Stimulated activated CD8-positive, alpha-beta memory T cell treated with anti-CD3 and anti-CD28 coated beads, Interleukin-12 subunit alpha, Interleukin-12 subunit beta, amount 100 ng/mL, for 24 hours (primary cell): ENCODE data around the gene PSMG3.

Experiments used
- DNase-seq: peaks from one replicate; pipeline ENCODE4 v3.0.0-alpha.2; 2020; ENCODE audit errors: extremely low read depth

The PSMG3 gene

GRCh38 chr7:1544896-1545416, 24.9 kb downstream of the PSMG3 start:
- DNase-seq, result no peak

DNA sequence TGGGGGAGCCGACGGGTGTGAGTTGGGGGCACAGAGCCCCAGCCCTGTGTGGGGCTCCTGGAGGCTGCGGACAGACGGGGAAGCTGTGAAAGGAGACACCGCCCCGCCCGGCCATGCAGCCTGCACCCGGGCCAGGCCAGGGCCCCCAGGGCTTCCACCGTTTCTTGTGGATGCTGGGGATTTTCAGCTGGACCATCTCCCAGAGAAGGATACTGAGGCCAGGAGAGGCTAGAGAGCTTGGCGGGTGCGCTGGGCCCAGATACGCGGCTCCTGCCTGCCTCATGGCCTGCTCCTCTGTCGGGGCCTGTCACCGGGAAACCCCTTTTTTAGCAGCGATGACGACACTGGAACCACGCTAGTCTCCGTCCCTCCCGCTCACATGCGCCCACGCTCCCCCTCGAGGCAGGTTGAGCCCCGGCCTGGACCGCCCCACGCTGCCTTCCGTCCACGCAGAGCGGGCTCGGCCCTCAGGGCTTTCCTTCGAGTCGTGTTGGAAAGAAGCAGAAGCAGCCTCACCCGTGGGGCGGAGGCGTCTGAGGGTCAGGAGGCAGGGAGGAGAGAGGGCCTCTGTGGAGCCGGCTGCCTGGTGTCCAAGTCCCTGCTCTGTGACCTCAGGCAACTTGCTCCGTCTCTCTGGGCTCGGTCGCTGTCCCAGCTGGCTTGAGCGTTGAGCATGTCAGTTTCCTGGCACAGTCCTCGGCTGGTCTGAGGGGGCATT, 25.5 kb downstream of the PSMG3 start:
- no peak for DNase-seq

DNA sequence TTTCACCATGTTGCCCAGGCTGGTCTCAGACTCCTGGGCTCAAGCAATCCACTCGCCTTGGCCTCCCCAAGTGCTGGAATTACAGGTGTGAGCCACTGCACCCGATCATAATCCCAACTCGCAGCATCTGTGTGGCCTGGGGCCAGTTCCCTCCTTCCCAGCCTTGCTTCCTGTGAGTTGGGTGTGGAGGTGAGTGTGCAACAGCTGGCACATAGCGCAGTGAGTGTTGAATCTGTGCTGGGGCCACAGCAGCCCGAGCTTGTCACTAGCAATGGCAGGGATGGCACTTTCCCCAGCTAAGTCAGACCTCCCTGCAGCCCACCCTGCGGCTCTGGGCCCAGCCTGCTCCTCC, 26.0 kb downstream of the PSMG3 start:
- no peak for DNase-seq

DNA sequence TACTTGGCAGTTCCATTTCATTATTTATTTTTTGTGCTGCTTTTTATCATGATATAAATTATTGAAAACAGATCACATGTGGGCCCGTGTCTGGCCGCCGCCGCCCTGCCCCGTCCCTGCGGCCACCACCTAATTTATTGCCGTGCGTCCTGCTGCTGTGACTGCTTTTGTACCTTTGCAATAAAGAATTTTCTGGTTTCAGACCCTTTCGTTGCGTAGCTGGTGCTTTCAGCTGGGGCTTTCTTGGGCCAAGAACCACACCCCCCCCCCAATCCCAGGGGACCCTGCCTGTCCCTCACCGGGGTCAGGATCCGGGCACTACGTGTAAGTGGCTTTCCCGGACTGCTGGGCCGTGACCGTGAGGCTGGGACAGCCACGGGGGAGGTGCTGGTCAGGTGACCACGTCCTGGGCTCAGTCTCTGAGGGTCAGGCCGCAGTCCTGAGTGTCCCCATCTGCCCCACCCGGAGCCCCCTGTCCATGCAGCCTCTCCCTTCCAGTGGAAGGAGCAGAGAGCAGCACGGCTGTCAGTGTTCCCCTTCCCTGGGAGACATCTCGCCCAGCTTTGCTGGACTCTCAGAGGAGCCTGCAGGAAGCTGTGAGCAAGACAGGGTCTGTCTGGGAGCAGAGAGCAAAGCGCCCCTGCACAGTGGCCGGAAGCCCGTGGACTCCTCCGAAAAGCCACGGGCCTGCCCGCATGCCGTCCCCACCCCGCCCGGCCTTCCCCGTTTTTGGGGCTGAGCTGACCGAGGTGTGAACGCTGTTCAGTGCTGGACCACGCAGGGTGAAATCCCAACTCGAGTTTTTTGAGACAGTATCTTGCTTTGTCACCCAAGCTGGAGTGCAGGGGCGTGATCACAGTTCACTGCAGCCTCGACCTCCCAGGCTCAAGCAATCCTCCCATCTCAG, 26.7 kb downstream of the PSMG3 start:
- DNase-seq, result no peak

- no peak for DNase-seq
Measured at GRCh38 chr7:1542329-1542728, 27.5 kb downstream of the PSMG3 start.

GRCh38 chr7:1541431-1542162, 28.2 kb downstream of the PSMG3 start:
- no peak for DNase-seq

DNA sequence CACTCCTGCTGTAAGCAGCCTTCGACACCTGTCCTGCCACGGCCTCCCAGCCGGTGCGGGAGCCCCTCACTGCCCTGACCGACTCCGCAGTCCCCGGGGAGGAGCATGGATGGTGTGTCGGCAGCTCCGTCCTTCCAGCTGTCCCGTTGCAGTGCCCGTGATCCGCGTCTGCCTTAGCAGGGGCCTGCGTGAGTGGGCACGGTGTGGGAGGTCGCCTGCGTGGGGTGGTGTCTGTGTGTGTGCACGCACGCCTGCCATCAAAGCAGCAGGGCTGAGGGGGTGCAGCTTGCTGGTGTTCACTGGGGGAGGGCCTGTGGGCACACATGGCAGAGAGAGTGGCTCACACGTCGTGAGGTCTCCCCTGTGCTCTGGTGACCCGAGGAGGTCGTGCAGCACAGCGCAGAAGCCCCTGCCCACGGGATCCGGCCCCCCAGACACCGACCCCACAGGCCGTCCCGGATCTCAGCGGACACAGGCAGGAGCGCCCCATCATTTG, 29.0 kb downstream of the PSMG3 start:
- DNase-seq, result no peak

GRCh38 chr7:1539882-1540775, 29.7 kb downstream of the PSMG3 start:
- no peak for DNase-seq

DNA sequence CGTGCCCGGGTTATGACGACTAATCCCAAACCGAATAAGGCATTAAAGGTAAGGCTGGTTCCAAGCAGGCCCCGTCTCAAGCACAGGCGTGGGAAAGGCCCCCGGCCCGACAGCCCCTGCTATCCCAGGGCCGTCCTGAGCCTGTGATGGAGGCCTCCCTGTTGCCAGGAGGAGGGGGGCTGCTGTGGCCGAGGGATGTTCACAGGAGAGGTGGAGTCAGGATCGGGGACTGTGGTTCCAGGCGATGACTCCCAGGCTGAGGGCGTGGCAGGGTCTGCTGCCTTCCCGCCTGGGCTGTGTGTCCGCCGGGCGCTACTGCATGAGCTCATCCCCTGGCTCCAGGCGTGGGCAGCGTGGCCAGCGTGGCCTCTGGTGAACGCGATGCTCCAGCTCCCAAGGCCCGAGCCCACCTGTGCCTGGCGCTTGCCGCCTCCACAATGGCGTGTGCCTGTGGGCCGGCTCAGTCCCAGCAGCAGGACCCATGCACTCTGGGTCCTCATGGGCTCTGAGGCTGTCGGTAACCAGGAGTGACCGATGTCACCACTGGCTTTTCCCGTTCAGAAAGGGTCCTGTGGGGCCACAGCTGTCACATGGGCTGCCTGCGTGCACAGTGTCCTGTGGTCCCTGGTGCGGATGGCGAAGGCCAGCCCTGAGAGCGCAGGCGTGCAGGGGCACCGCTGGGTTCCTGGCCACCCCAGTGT, 30.5 kb downstream of the PSMG3 start:
- no peak for DNase-seq

GRCh38 chr7:1538544-1539180, 31.2 kb downstream of the PSMG3 start:
- no peak for DNase-seq

GRCh38 chr7:1537535-1538412, 32.1 kb downstream of the PSMG3 start:
- DNase-seq, result no peak

- no peak for DNase-seq
Measured at GRCh38 chr7:1536743-1537534, 32.9 kb downstream of the PSMG3 start.

GRCh38 chr7:1536455-1536742, 33.4 kb downstream of the PSMG3 start:
- DNase-seq, result no peak

DNA sequence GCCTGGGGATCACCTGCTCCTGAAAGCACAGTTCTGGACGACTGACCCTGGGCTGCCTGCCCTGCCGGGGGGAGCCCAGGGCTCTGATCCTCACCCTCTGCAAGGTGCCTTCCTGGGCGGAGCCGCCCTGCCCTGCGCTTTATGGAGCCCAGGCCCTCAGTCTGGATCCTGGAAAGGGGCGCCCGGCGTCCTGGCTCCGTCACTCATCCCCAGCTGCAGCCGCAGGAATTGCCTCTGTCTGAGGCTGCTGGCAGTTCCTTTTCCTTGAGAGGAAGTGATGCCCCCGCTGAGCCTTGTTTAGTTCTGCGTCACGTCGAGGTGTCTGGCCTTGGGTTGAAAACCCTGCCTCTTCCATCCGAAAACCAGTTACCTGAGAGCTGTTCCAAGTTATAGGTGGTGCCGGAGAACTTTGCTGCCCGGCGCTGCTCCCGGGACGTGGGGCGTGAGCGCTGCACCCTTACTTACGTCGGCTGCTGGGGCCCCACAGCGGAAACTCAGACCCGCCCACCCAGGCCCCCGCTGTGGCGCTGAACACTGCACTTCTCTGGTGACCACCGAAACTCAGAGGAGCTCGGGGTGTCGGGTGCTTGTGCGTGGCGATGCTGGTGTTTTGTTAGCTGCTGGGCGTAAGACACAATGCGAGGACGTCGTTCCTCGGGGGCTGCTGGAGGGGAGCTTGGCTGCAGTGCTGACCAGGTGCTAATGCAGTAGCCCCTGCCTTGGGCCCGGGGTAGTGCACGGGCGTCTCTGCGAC, 34.0 kb downstream of the PSMG3 start:
- no peak for DNase-seq

DNA sequence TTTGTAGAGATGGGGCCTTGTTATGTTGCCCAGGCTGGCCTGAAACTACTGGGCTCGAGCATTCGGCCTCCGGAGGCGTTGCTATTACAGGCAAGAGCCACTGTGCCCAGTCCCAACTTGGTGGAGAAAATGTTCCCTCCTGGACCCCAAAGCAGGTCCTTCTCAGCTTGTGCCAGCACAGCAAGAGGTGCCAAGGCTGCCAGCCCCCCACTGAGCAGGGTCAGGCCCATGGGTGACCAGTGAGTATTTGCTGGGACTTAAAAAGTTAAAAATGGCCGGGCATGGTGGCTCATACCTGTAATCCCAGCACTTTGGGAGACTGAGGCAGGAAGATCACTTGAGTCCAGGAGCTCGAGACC, 34.8 kb downstream of the PSMG3 start:
- DNase-seq, result no peak

DNA sequence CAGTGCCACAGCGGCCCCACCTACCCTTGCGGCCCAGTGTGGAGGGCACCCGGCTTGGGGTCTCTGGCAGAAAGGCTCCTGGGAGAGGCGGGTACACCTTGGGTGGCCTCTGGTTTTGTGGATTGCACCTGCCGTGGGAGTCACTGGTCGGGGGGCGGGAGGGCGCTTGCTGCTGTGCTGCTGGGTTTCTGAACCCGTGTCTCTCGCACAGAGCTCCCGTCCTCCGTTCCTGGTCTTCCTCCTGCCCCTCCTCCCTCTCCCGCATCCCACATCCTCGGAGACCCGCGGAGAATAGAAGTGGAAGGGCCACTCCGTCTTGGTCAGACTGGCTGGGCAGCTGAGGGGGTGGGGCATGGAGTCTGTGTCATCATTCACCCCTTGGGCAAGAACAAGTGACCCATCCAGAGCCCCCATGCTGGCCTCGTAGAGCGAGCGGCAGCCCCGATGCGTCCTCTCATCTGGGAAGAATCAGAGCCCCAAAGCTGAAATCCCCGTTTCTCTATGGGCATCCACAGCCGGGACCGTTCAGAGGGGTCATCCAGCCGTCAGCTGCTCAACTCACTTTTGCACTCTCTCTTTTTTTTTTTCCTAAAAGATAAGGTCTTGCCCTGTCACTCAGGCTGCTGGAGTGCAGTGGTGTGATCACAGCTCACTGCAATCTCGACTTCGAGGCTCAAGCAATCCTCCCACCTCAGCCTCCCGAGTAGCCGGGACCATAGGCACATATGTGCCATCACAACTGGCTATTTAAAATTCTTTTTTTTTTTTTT, 35.3 kb downstream of the PSMG3 start:
- DNase-seq, result no peak
